GM21529 (cell line): Measurements from ENCODE around the gene VAMP3.

ENCODE experiments used
- ATAC-seq: cut with Tn5 transposase; IDR thresholded peaks from one replicate; pipeline ENCODE4 v1.9.1; 2021; ENCODE audit not compliant: unreplicated experiment

The VAMP3 gene

GRCh38 chr1:7810395-7810794 lies 39.3 kb downstream of the VAMP3 start:
- no peak for ATAC-seq

GRCh38 chr1:7811476-7811875 lies 40.4 kb downstream of the VAMP3 start:
- ATAC-seq, result no peak

GRCh38 chr1:7813677-7814373 lies 42.7 kb downstream of the VAMP3 start:
- ATAC-seq, result no peak

GRCh38 chr1:7821282-7821681 lies 50.2 kb downstream of the VAMP3 start:
- ATAC-seq, result no peak

GRCh38 chr1:7824701-7825100 lies 53.6 kb downstream of the VAMP3 start:
- no peak for ATAC-seq

- ATAC-seq, result no peak
These were observed 55.3 kb downstream of the VAMP3 start for GRCh38 chr1:7826363-7826762.

GRCh38 chr1:7827126-7827955 lies 56.2 kb downstream of the VAMP3 start:
- no peak for ATAC-seq
